22Rv1 (cell line): Measurements from ENCODE around the gene ARL13B.

Source experiments
- H3K27ac ChIP-seq: fragments of 450-650 bp; 2 replicates; pipeline ENCODE4 v1.5.1; 2017
- CTCF ChIP-seq: fragments of 450-650 bp; IDR thresholded peaks from 2 replicates; pipeline ENCODE4 v1.5.1; 2017; ENCODE audit warnings: mild to moderate bottlenecking
- ZFX ChIP-seq: fragments of 450-650 bp; IDR thresholded peaks from 2 replicates; pipeline ENCODE4 v1.6.1; 2017; ENCODE audit warnings: antibody characterized with exemption, borderline replicate concordance

Gene ARL13B

GRCh38 chr3:93984618-93985017 is 4.7 kb downstream of the ARL13B start:
- TF ChIP-seq CTCF = no peak
- no peak overlapping the region for H3K27ac ChIP-seq

GRCh38 chr3:93988283-93988682 is 8.3 kb downstream of the ARL13B start:
- TF ChIP-seq CTCF (no peak), ZFX (no peak)
- no peak overlapping the region for H3K27ac ChIP-seq

- H3K27ac ChIP-seq = no peak overlapping the region
- TF ChIP-seq ZFX (no peak), CTCF (no peak)
Observed at GRCh38 chr3:93988764-93989163, 8.8 kb downstream of the ARL13B start.

GRCh38 chr3:93989241-93989640 is 9.3 kb downstream of the ARL13B start:
- no peak overlapping the region for H3K27ac ChIP-seq
- TF ChIP-seq CTCF = no peak
- TF ChIP-seq ZFX = no peak

GRCh38 chr3:93991631-93992030 is 11.7 kb downstream of the ARL13B start:
- TF ChIP-seq ZFX = no peak
- no peak for TF ChIP-seq CTCF

GRCh38 chr3:93992207-93992606 is 12.3 kb downstream of the ARL13B start:
- no peak for TF ChIP-seq CTCF
- TF ChIP-seq ZFX = no peak
- no peak overlapping the region for H3K27ac ChIP-seq

More at GRCh38 chr3:93991631-93992030, 11.7 kb downstream of the ARL13B start:
- no peak overlapping the region for H3K27ac ChIP-seq

GRCh38 chr3:93994056-93994455 is 14.1 kb downstream of the ARL13B start:
- no peak overlapping the region for H3K27ac ChIP-seq
- TF ChIP-seq CTCF (no peak), ZFX (no peak)

- TF ChIP-seq CTCF (no peak), ZFX (no peak)
Observed at GRCh38 chr3:94001191-94001590, 21.2 kb downstream of the ARL13B start.

More at GRCh38 chr3:94001191-94001590, 21.2 kb downstream of the ARL13B start:
- H3K27ac ChIP-seq = no peak overlapping the region
